ENCODE data around the gene KCTD4.

GRCh38 chr13:45178349-45179162 lies 22.3 kb downstream of the KCTD4 start:
- TF ChIP-seq CTCF (IDR thresholded peaks at IDR 0.05; ENCODE audit: low read length) (no peak), EZH2phosphoT487 (IDR thresholded peaks at IDR 0.05; ENCODE audit: low read length) (no peak)

All from MM.1S (cell line).